Mesodermal cell (in vitro differentiated cells): ENCODE data around the gene CLTRN.
"Not testable (repeated sequence)": the region's sequence is repeated elsewhere in the genome, so short reads cannot be mapped to it uniquely, and the experiment has no call there.

Experiments used
- H3K27ac ChIP-seq: 2 replicates; pipeline ENCODE4 v1.7.0; 2013; ENCODE audit warnings: mild to moderate bottlenecking, low read depth, low read length, moderate library complexity; ENCODE audit not compliant: severe bottlenecking
- H3K36me3 ChIP-seq: 2 replicates; pipeline ENCODE4 v1.7.1; 2013; ENCODE audit warnings: mild to moderate bottlenecking, low read length, moderate library complexity; ENCODE audit not compliant: control insufficient read depth, insufficient read depth
- H3K4me1 ChIP-seq: one replicate; pipeline ENCODE4 v1.7.1; 2013; ENCODE audit warnings: mild to moderate bottlenecking, low read length; ENCODE audit not compliant: insufficient read depth, control insufficient read depth, poor library complexity, severe bottlenecking
- H3K4me3 ChIP-seq: 2 replicates; pipeline ENCODE4 v1.7.0; 2013; ENCODE audit warnings: low read length, control low read depth, mild to moderate bottlenecking; ENCODE audit not compliant: insufficient read depth, poor library complexity, severe bottlenecking; ENCODE audit errors: extremely low read depth
- H3K9me3 ChIP-seq: 2 replicates; pipeline ENCODE4 v1.7.1; 2013; ENCODE audit warnings: mild to moderate bottlenecking, low read length, moderate library complexity; ENCODE audit not compliant: control insufficient read depth
- WGBS, 2 experiments: methylation state at CpG; one replicate each; pipeline ENCODE4 v1.1.5; 2013; ENCODE audit warnings: missing lambda C conversion rate in 2 of 2; ENCODE audit not compliant: insufficient coverage in 2 of 2; 5-methylcytosine and 5-hydroxymethylcytosine counted together

The CLTRN gene

DNA sequence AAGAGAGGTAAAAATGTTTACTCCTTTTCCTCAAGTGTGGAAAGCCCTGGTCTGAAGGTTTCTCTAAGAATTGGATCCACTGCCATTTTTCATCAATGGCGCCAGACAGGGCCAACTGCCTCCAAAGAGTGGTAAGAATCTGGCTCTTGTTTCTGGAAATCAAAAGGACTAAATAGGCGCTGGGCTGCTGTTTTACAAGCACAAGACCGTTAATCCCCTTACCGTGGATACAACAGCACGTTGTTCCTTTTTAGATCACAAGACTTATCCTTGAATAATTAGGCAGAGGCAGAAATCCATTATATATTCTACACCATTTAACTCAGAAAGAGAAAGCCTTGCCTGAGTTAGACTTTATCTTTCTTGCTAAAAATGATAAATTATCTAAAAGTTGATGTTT lies 10.6 kb downstream of the CLTRN start:
- Histone ChIP-seq H3K4me1 (no peaks in the 10 kb centered on the region), H3K27ac (no peak overlapping the region), H3K36me3 (no peaks in the 10 kb centered on the region), H3K9me3 (no peaks in the 10 kb centered on the region), H3K4me3 (no peak overlapping the region)
- WGBS, 2 experiments: 100% methylated on average over 1 of the region's 5 CpGs; no CpG with 5 or more reads in 1 of the 2 experiments

GRCh38 chrX:15647510-15647909 lies 17.1 kb downstream of the CLTRN start:
- not testable (repeated sequence) for H3K4me3 ChIP-seq, H3K27ac ChIP-seq, H3K9me3 ChIP-seq, H3K4me1 ChIP-seq, H3K36me3 ChIP-seq
- no CpG with 5 or more reads among the region's 5 CpGs for WGBS, 2 experiments

- no peak overlapping the region for H3K27ac ChIP-seq
- H3K36me3 ChIP-seq: no peaks in the 10 kb centered on the region
- 95 to 100% methylated on average over 3 to 18 of the region's 27 CpGs for WGBS, 2 experiments
- no peaks in the 10 kb centered on the region for H3K9me3 ChIP-seq
- no peak overlapping the region for H3K4me3 ChIP-seq
- H3K4me1 ChIP-seq: no peaks in the 10 kb centered on the region
Measured at GRCh38 chrX:15646543-15646942, 18.1 kb downstream of the CLTRN start.

DNA sequence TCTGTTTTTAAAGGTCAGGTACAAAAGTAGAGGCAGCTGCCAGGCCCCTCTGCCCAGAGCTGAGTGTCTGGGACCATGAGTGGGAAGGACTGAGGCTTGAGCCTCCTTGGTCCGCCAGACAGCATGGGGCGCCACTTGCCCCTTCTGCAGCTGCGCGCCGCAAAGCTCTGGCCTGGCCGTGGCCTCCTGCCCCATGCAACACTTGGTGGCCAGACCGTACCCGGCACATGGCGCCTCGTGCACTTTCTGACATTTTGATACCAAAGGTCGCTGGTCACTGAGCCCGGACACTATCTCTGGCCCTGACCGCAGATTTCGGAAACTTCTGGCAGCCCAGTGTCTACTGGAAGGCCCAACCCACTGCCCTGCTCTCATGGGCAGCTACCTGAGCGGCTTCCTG lies 18.6 kb downstream of the CLTRN start:
- H3K4me1 ChIP-seq: no peaks in the 10 kb centered on the region
- H3K36me3 ChIP-seq: no peaks in the 10 kb centered on the region
- no peaks in the 10 kb centered on the region for H3K9me3 ChIP-seq
- no peak overlapping the region for H3K27ac ChIP-seq
- 93 to 100% methylated on average over 1 to 8 of the region's 15 CpGs for WGBS, 2 experiments
- H3K4me3 ChIP-seq: no peak overlapping the region

- Histone ChIP-seq H3K4me3 (no peak overlapping the region), H3K9me3 (no peaks in the 10 kb centered on the region), H3K27ac (no peak overlapping the region), H3K36me3 (no peaks in the 10 kb centered on the region), H3K4me1 (no peaks in the 10 kb centered on the region)
- WGBS, 2 experiments: 92% methylated on average over 2 of the region's 3 CpGs; no CpG with 5 or more reads in 1 of the 2 experiments
Measured at GRCh38 chrX:15645266-15645665, 19.3 kb downstream of the CLTRN start.

DNA sequence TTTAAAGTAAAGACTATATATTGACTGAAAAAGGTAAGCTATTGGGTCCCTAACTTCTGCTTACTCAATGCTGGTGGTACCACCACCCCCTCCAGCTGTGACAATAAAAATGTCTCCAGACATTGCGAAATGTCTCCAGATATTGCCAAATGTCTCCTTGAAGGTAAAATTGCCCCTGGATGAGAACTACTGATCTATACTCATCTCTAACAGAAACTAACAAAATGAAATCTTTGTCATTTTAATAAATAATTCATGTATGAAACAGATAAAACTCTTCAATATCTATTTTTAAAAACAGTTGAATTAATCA lies 20.1 kb downstream of the CLTRN start:
- no peaks in the 10 kb centered on the region for H3K4me1 ChIP-seq
- H3K4me3 ChIP-seq: no peak overlapping the region
- H3K27ac ChIP-seq: no peak overlapping the region
- no CpG with 5 or more reads among the region's 1 CpG for WGBS, 2 experiments
- H3K9me3 ChIP-seq: no peaks in the 10 kb centered on the region
- H3K36me3 ChIP-seq: no peaks in the 10 kb centered on the region

- no peaks in the 10 kb centered on the region for H3K36me3 ChIP-seq
- no peak overlapping the region for H3K27ac ChIP-seq
- no peaks in the 10 kb centered on the region for H3K4me1 ChIP-seq
- 70% methylated on average over 2 of the region's 7 CpGs; no CpG with 5 or more reads in 1 of the 2 experiments for WGBS, 2 experiments
- no peaks in the 10 kb centered on the region for H3K9me3 ChIP-seq
- H3K4me3 ChIP-seq: no peak overlapping the region
Measured at GRCh38 chrX:15643786-15644559, 20.6 kb downstream of the CLTRN start.

DNA sequence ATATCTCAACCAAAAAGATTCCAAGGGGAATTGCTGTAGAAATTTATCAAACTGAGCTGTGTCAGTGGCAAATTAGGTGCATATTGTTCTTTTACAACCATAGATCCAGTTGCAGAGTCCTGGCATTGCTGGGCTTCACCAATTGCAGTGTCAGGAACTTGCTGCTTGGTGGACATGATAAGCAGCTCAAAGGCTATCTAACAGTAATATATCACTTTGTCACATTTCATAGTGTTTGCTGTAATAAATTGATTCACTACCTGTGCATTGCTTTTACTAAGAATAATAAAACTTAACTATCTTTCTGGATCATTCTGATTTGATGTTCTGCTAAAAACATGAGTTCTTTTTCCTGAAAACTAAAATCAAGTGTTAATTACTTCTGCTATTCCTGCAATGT lies 33.0 kb downstream of the CLTRN start:
- Histone ChIP-seq H3K4me1 (no peaks in the 10 kb centered on the region), H3K27ac (no peak overlapping the region), H3K36me3 (no peaks in the 10 kb centered on the region), H3K9me3 (no peaks in the 10 kb centered on the region), H3K4me3 (no peak overlapping the region)

GRCh38 chrX:15623054-15623453 lies 41.6 kb downstream of the CLTRN start:
- H3K27ac ChIP-seq: no peak overlapping the region
- H3K4me1 ChIP-seq: peaks cover 3% of the 10 kb centered on the region
- H3K4me3 ChIP-seq: no peak overlapping the region
- H3K9me3 ChIP-seq: no peaks in the 10 kb centered on the region
- no peaks in the 10 kb centered on the region for H3K36me3 ChIP-seq
- WGBS, 2 experiments: 100% methylated on average over 1 of the region's 1 CpG

GRCh38 chrX:15619053-15619755 lies 45.4 kb downstream of the CLTRN start:
- Histone ChIP-seq H3K4me3 (no peak overlapping the region), H3K36me3 (no peaks in the 10 kb centered on the region), H3K27ac (no peak overlapping the region), H3K9me3 (no peaks in the 10 kb centered on the region), H3K4me1 (peaks cover 3% of the 10 kb centered on the region)
- no CpG with 5 or more reads among the region's 3 CpGs for WGBS, 2 experiments

DNA sequence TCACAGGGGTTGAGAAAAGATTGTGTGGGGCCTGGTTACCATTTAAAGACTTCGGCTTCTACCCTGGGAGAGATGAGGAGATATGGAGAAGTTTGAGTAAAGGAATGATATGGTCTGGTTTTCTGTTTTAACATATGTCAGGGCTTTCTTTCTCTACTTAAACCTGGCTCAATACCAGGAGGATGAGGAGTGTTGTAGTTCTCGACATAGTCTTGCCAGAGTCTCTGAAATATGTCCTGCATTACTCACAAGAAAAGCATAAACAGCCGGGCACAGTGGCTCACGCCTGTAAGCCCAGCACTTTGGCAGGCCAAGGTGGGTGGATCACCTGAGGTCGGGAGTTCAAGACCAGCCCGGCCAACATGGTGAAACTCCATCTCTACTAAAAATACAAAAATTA lies 47.5 kb downstream of the CLTRN start:
- WGBS, 2 experiments: no CpG with 5 or more reads among the region's 6 CpGs
- Histone ChIP-seq H3K27ac (no peak overlapping the region), H3K4me3 (no peak overlapping the region), H3K36me3 (no peaks in the 10 kb centered on the region), H3K9me3 (no peaks in the 10 kb centered on the region), H3K4me1 (peaks cover 3% of the 10 kb centered on the region)
